IPS-11a (cell line): ENCODE results near the gene ATP11A.

Experiments used
- H3K4me3 ChIP-seq: one replicate; pipeline ENCODE4 v1.5.1; 2013; ENCODE audit warnings: low read depth, low read length, control low read depth

ATP11A gene

DNA sequence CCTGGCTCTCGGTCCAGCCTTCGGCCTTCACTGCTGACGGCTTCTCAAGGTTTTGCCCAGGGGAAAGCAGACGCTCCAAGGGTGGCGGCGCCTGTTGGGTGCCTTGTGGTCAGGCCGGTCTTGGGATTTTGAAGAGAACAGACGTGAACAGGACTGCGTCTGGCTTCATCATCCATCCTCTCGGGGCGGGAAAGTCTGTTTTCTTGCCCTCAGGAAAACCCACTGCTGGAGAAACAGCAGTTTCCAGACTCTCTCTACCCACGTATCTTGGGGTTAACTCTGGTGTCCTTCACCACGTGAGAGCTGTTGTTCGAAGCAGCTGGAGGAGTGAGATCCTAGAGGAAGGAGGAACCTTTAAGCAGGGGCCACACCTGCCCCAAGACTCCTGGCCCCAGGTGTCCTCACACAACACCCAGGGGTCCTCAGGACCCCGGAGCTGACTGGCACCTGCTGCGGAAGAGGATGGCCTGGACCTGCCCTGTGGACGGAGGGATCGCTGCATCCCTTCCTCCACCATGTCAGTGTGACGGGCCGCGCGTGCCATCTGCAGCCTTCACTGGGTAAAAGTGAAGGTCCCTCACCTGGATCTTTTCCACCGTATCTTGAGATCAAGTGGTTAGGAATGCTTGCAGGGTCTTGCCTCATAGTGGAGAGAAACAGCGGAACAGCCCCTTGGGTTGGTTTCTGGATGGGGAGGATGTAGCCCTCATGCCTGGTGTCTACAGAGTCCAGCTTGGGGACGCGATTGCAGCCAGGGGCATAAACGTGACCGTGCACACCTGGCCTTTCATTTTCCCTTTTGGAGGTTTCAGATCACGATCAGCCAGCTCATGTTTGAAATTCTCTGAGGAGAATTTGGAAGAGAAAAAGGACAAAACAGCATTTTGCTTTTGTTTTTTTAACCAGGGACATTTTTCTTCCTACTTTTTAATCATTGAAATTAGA is 209.7 kb downstream of the ATP11A start:
- H3K4me3 ChIP-seq, result no peak overlapping the region

DNA sequence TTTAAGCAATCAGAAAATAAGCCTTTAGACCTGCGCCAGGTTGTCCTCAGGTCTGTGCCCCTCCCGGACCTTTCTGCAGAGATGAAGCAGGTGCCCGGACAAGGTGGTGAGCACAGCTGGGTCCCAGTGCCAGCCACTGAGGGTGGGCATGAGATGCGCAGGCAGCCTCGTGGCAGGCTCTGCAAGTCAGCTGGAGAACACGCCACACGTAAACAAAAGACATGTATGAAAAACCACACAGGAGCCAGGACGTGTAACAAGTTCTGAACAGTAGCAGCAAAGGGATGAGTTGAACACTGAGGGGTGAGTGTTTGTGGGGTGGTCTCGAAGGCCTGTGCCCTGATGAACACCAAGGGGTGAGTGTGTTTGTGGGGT is 210.4 kb downstream of the ATP11A start:
- no peak overlapping the region for H3K4me3 ChIP-seq

DNA sequence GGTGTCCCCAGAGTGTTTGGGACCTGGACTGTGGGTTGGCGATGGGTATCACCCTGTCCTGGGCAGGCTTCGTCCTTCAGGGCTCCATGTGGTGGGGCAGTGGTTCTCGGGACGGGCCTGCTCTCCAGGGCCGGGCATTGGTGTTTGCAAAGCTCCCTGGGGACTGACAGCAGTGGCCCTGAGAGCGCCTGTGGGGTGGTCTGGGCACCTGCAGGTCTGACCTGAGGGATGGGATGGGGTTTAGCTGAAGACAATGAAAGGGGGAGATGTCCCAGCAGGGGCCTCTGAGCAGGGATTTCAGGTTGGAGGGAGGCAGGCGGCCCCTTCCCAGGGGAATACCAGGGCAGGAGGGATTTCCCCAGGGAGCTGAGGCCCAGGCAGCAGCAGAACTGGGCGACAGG is 210.9 kb downstream of the ATP11A start:
- no peak overlapping the region for H3K4me3 ChIP-seq

- no peak overlapping the region for H3K4me3 ChIP-seq
These were observed 212.3 kb downstream of the ATP11A start for GRCh38 chr13:112902101-112902651.

DNA sequence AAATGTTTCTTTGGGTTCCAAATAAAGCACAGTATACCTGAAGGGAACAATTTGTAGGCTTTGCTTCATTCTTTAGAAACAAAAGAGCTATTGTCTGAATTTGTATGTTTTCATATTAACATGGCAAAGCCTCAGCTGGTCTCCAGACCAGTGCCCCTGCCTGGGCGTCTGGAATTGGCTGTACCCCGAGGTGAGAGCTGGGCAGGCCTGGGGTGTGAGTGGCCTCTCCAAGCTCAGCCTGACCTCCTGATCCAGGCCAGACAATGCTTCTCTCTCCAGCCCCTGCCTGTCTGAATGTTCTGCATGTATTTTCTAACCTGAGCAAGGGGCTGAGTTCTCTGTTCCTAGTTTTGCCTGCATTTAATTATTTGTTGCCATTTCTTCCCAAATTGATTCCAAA is 212.8 kb downstream of the ATP11A start:
- H3K4me3 ChIP-seq, result no peak overlapping the region

DNA sequence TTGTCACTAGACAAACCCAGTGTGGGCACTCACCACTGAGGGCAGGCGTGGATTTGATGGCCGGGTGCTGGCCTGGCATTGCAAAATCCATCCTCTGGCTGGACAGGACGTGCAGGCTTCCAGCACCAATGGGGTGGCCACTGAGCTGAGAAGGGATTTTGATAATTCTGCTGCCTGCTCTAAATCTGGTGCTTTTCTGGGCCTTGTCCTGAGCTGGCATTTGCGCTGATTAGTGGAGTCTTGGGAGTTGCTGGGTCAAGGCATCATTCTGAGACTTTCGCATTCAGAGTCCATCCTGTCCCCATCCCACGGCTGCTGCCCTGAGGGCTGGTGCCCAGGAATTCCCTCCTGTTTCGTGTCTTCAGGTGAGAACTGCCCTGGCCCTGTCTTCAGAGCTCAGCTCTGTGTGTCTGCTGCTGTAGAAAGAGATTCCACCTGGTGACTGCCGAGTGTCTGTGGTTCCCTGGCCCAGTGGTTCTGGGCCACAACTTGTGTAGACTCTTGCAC is 213.3 kb downstream of the ATP11A start:
- no peak overlapping the region for H3K4me3 ChIP-seq

GRCh38 chr13:112903606-112904195 is 213.9 kb downstream of the ATP11A start:
- no peak overlapping the region for H3K4me3 ChIP-seq

DNA sequence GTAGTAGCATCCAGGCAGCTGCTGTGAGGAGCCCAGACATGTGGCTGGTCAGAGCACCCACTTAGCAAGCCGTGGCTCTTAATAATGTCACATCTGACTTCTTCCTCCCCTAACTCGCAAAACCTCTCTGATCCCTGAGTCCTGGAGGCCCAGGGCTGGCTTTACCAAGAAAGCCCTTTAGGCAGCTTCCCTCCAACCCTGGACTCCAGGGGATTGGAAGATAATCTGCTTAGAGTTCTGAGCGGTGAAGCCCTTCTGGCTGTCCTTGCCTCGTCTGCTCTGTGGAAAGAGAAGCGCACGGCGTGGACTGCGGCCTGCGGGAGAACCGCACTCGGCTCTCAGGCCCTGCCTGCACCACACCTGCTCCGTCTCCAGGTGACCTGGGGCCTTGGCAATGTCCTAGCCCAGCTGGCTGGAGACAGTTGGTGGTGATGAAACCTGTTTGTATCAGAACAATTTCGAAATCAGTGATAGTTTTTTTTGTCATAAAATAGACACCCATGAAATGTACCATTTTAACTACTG is 214.7 kb downstream of the ATP11A start:
- no peak overlapping the region for H3K4me3 ChIP-seq

DNA sequence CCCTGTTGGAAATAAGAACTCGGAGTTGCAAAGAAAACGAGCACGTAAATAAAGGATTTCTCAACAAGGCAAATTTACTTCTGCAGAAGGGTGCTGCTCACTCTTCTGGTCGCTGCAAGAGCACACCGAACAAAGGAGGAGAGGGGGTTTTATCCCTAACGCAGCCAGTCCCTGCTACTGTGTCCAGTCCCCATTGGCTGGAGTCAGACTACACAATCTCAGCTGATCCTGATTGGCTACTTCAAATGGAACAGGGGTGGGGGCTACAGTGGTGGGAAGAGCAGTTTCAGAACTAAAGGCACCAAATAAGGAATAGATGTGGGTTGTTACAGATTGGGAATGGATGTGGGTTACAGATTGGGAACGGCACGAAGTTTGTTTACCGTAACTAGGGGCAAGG is 215.2 kb downstream of the ATP11A start:
- H3K4me3 ChIP-seq, result no peak overlapping the region

- no peak overlapping the region for H3K4me3 ChIP-seq
These were observed 215.8 kb downstream of the ATP11A start for GRCh38 chr13:112905619-112905989.

- no peak overlapping the region for H3K4me3 ChIP-seq
These were observed 216.3 kb downstream of the ATP11A start for GRCh38 chr13:112905990-112906641.

GRCh38 chr13:112907286-112907685 is 217.4 kb downstream of the ATP11A start:
- H3K4me3 ChIP-seq, result no peak overlapping the region

DNA sequence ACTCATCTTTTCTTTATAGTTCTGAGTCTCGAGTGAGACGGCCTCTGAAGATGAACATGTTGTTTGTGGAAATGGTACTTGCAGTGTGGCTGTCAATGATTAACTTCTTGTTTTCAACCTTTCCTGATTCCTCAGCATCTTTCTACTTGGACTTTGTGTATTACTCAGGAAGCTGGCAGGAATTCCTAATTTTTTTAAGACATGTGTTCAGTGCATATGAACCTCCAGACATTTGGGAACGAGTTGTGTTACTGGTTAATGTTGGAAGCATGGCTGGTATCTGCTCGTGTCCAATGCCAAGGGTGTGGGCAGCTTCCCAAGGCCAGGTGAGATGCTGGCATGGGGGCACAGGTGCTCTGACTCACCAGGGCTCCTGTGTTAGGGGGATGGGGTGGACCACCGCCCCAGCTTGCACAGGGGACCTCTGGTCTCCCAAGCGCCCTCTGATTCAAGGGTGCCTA is 218.1 kb downstream of the ATP11A start:
- H3K4me3 ChIP-seq, result no peak overlapping the region

GRCh38 chr13:112908342-112908741 is 218.5 kb downstream of the ATP11A start:
- no peak overlapping the region for H3K4me3 ChIP-seq

- no peak overlapping the region for H3K4me3 ChIP-seq
These were observed 220.2 kb downstream of the ATP11A start for GRCh38 chr13:112910016-112910415.

- H3K4me3 ChIP-seq, result no peak overlapping the region
These were observed 220.9 kb downstream of the ATP11A start for GRCh38 chr13:112910616-112911280.

DNA sequence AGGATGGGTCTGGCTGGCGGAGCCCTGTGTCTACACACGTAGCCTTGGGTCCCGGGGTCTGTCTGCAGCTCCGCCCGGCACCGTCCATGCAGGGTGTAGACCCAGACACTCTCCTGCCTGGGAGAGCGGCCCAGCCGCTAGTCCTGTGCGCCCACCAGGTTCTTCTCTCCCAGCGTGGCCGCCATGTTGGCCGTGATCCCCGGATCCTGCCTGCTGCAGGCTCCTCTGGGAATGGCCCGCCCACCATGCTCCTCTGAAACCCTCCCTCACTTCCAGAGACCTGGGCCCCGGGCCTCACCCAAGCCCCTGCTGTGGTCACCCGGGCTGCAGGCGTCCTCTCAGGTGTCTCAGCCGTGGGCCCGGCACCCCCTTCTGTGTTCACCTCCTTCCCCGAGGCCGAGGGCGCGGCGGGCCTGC is 221.5 kb downstream of the ATP11A start:
- H3K4me3 ChIP-seq, result no peak overlapping the region

DNA sequence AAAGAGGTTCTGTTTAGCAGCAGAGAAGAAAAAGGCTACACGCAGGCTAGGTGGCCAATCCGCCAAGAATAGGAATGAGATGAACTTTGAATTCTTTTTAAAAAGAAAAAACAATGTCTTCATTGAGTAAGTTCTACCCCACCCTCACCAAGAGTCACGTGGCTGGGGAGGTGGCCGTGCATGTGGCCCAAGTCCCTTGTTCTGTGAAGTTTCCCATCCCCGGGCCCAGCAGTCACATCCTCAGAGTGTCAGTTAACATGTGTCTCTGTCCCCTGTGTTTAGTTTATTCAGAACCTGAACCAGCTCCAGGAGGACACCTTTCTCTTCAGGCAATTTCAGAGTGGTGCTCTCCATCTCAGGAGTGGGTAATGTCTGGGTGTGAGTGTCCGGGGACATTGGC is 222.0 kb downstream of the ATP11A start:
- H3K4me3 ChIP-seq, result no peak overlapping the region

DNA sequence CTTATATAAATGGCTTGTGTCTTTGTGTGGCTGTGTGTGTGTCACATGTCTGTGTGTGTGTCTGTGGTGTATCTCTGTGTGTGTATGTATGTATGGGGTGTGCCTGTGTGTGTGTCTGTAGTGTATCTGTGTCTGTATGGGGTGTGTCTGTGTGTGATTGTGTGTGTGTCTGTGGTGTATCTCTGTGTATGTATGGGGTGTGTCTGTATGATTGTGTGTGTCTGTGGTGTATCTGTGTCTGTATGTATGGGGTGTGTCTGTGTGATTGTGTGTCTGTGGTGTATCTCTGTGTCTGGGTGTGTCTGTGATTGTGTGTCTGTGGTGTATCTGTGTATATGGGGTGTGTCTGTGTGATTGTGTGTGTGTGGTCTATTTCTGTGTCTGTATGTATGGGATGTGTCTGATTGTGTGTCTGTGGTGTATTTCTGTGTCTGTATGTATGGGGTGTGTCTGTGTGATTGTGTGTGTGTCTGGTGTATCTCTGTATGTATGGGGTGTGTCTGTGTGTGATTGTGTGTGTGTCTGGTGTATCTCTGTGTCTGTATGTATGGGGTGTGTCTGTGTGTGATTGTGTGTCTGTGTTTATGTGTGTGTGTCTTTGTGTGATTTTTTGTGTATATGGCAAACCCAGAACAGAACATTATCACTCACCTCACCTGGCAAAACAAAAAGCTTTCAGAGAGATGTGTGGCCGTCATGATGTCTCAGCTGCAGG is 223.0 kb downstream of the ATP11A start:
- no peak overlapping the region for H3K4me3 ChIP-seq

DNA sequence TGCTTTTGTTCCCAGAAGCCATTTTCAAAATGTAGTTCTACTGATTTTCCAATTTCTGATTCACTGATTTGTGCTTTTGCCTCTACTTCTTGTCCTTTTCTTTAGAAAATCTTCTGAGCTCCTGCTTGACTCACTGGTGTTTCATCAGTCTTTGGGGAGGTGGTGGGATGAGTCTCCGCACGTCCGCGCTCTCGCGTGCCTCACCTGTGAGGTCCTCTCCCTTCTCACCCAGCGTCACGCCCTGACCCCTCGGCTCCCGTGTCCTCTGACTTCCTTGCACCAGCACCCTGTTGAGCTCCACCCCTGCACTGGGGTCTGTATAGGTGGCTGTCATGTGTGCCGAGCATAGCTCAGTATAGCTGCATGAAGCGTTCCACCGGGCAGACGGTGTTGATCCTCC is 226.5 kb downstream of the ATP11A start:
- H3K4me3 ChIP-seq, result no peak overlapping the region
